ENCODE results near the gene OR51S1.
"Not testable (repeated sequence)": the region's sequence is repeated elsewhere in the genome, so short reads cannot be mapped to it uniquely, and the experiment has no call there.

OR51S1 gene

DNA sequence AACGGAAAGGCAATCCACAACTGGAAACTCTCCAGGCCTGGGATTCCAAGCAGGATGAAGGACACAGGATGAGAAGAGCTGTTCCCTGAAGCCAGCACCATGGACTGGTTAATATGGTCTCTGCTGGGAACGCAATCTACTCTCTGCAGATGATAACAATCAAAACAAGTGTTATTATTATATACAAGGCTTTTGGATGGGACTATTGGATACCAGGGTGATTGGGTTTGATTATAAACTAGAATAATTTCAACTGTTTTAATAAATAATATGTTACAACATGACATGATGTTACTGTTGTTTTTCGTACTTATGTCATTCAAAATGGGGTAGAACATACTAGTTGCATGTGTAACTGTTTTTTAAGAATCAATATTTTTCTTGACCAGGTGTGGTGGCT, 44.7 kb downstream of the OR51S1 start, which contains the start of gene OR52R1:
TSS of gene OR52R1 (minus strand) at position 101 of the 400 bp plus-strand sequence. CDS start at position 101, 0 bp downstream.
- no peak for DNase-seq

DNA sequence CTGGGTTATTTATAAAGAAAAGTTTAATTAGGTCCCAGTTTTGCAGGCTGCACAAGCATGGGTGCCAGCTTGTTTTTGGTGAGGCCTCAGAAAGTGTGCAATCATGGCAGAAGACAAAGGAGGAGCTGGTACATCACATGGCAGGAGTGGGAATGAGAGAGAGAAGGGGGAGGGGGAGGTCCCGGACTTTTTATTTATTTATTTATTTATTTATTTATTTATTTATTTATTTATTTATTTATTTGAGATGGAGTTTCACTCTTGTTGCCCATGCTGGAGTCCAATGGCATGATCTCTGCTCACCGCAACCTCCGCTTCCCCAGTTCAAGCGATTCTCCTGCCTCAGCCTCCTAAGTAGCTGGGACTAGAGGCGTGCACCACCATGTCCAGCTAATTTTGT, 47.7 kb downstream of the OR51S1 start:
- not testable (repeated sequence) for DNase-seq

DNA sequence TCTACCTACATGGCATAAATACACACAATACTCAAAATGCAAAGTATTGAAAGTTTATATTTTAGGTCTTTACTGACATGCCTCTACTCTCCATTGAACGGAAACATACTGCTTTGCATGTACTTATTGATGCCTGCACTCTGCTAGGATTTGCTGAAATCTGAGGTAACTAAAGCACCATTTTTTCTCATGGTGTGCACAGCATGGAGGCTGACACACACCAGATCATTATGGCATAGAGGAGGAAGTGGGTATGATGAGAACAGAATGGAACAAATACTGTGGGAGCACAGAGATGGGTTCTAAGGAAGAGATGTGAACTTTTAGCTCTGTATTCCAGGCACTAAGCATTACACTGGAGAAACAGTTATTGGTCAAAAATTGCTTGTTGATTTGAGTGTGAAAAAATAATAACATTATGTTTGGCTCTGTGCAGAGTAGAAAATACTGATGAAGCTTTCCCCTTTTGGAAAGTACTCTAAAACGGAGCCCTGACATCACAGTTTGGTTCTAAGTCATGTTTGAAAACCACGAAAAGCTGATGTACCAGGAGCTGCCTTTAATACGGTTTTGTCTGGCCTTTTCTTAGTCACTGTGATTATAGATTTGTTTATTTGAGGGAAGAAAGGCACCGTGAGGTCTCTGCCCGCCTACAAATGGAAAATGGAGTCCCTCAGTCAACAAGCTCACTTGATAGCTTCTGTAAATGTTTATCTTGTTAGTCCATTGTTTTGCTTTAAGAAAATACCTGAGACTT, 50.4 kb downstream of the OR51S1 start:
- DNase-seq = no peak
